Measurements from ENCODE around the gene EXD3. TPM values are rescaled to one million over a fixed set of nuclear protein-coding genes. Genes with fewer than 3 reads are reported as not detected.

EXD3 gene
- total and polyA plus RNA-seq, 4 donors: 8.6 to 30.5 (median 19.5) TPM

- H3K36me3 ChIP-seq (ENCODE audit: control insufficient read depth in 4 of 4, insufficient read depth in 4 of 4, low read length in 4 of 4): peaks cover 0 to 9% (median 3%) of the 10 kb centered on the region in 4 donors
- H3K9me3 ChIP-seq (ENCODE audit: control insufficient read depth in 4 of 4, insufficient read depth in 3 of 4, low read length in 3 of 4): no peaks in the 10 kb centered on the region
- DNase-seq (no peak), ATAC-seq (ENCODE audit: insufficient read depth, low FRiP score) (no peak)
- 86 to 92% methylated on average over 12 of the region's 12 CpGs for WGBS, 2 donors
- H3K27ac ChIP-seq (ENCODE audit: low read depth in 1 of 2, low read length in 1 of 2): no peak overlapping the region
- TF ChIP-seq CTCF (IDR thresholded peaks at IDR 0.05; ENCODE audit: control extremely low read depth, extremely low read depth): no peak
- H3K9ac ChIP-seq (ENCODE audit: insufficient read depth in 1 of 2, low read length in 2 of 2): no peak overlapping the region
- H3K27me3 ChIP-seq (ENCODE audit: control insufficient read depth in 3 of 3, insufficient read depth in 3 of 3, low read length in 2 of 3): no peaks in the 10 kb centered on the region
- no peak overlapping the region for H3K4me3 ChIP-seq
- peaks cover 0 to 29% (median 11%) of the 10 kb centered on the region in 5 donors for H3K4me1 ChIP-seq (ENCODE audit: control insufficient read depth in 5 of 5, insufficient read depth in 5 of 5, low read length in 5 of 5)
These were observed 33.3 kb upstream of the EXD3 start for GRCh38 chr9:137456061-137456863.

GRCh38 chr9:137455359-137455991 is 32.5 kb upstream of the EXD3 start:
- Histone ChIP-seq H3K9ac (ENCODE audit: insufficient read depth in 1 of 2, low read length in 2 of 2) (no peak overlapping the region), H3K9me3 (ENCODE audit: control insufficient read depth in 4 of 4, insufficient read depth in 3 of 4, low read length in 3 of 4) (no peaks in the 10 kb centered on the region), H3K27me3 (ENCODE audit: control insufficient read depth in 3 of 3, insufficient read depth in 3 of 3, low read length in 2 of 3) (no peaks in the 10 kb centered on the region), H3K4me1 (ENCODE audit: control insufficient read depth in 5 of 5, insufficient read depth in 5 of 5, low read length in 5 of 5) (peaks cover 0 to 29% (median 11%) of the 10 kb centered on the region in 5 donors), H3K4me3 (no peak overlapping the region), H3K36me3 (ENCODE audit: control insufficient read depth in 4 of 4, insufficient read depth in 4 of 4, low read length in 4 of 4) (peaks cover 0 to 9% (median 3%) of the 10 kb centered on the region in 4 donors), H3K27ac (ENCODE audit: low read depth in 1 of 2, low read length in 1 of 2) (no peak overlapping the region)
- ATAC-seq (ENCODE audit: insufficient read depth, low FRiP score) (no peak), DNase-seq (no peak)
- 91% methylated on average over 18 of the region's 18 CpGs for WGBS, 2 donors
- no peak for TF ChIP-seq CTCF (IDR thresholded peaks at IDR 0.05; ENCODE audit: control extremely low read depth, extremely low read depth)

GRCh38 chr9:137454597-137455358 is 31.8 kb upstream of the EXD3 start:
- no peak for ATAC-seq (ENCODE audit: insufficient read depth, low FRiP score)
- Histone ChIP-seq H3K9ac (ENCODE audit: insufficient read depth in 1 of 2, low read length in 2 of 2) (peak overlapping the region in 1 of 2 donors; percentile 37), H3K4me1 (ENCODE audit: control insufficient read depth in 5 of 5, insufficient read depth in 5 of 5, low read length in 5 of 5) (peaks cover 0 to 25% (median 11%) of the 10 kb centered on the region in 5 donors), H3K36me3 (ENCODE audit: control insufficient read depth in 4 of 4, insufficient read depth in 4 of 4, low read length in 4 of 4) (peaks cover 0 to 9% (median 3%) of the 10 kb centered on the region in 4 donors), H3K9me3 (ENCODE audit: control insufficient read depth in 4 of 4, insufficient read depth in 3 of 4, low read length in 3 of 4) (no peaks in the 10 kb centered on the region), H3K4me3 (peak overlapping the region; percentile 43), H3K27me3 (ENCODE audit: control insufficient read depth in 3 of 3, insufficient read depth in 3 of 3, low read length in 2 of 3) (no peaks in the 10 kb centered on the region), H3K27ac (ENCODE audit: low read depth in 1 of 2, low read length in 1 of 2) (peak overlapping the region in 1 of 2 donors; percentile 71)
- DNase-seq: peak; percentile 44 to 49 (median 46)
- 62 to 74% methylated on average over 30 of the region's 30 CpGs for WGBS, 2 donors
- no peak for TF ChIP-seq CTCF (IDR thresholded peaks at IDR 0.05; ENCODE audit: control extremely low read depth, extremely low read depth)

All from lung (tissue), 12 donors.